Keratinocyte (primary cell): ENCODE data around the gene SEPTIN6. TPM values are rescaled to one million over a fixed set of nuclear protein-coding genes. Genes with fewer than 3 reads are reported as not detected.

Experiments used
- DNase-seq: peaks from one replicate; pipeline ENCODE4 v3.0.0-alpha.2; 2011; ENCODE audit warnings: low read depth, missing footprints, low spot score
- FAIRE-seq: peaks from 2 replicates; lab custom pipeline; 2011; peaks lifted over from hg19 to GRCh38; lab: Jason Lieb, UNC
- H2AFZ ChIP-seq: 2 replicates; pipeline ENCODE4 v1.6.0; 2012; ENCODE audit warnings: low read length, control low read depth, inconsistent platforms; ENCODE audit not compliant: control insufficient read depth
- H3K27ac ChIP-seq: 2 replicates; pipeline ENCODE4 v1.5.1; 2011; ENCODE audit warnings: low read length; ENCODE audit not compliant: control insufficient read depth, insufficient read depth
- H3K27me3 ChIP-seq: 3 replicates; pipeline ENCODE4 v1.6.0; 2011; ENCODE audit warnings: low read length; ENCODE audit not compliant: control insufficient read depth, insufficient read depth; ENCODE audit errors: extremely low read depth
- H3K36me3 ChIP-seq, 2 experiments: 2 replicates in 1 of 2; 3 replicates in 1 of 2; pipeline ENCODE4 v1.5.1; 2011; ENCODE audit warnings: low read length in 2 of 2, mild to moderate bottlenecking in 1 of 2; ENCODE audit not compliant: control insufficient read depth in 2 of 2, insufficient read depth in 2 of 2; ENCODE audit errors: extremely low read depth in 1 of 2
- H3K4me1 ChIP-seq: 3 replicates; pipeline ENCODE4 v1.5.1; 2011; ENCODE audit warnings: low read length; ENCODE audit not compliant: control insufficient read depth, insufficient read depth; ENCODE audit errors: extremely low read depth
- H3K4me2 ChIP-seq: 3 replicates; pipeline ENCODE4 v1.6.0; 2011; ENCODE audit warnings: low read depth, low read length; ENCODE audit not compliant: control insufficient read depth, insufficient read depth; ENCODE audit errors: extremely low read depth
- H3K4me3 ChIP-seq, 3 experiments: fragments of 200-600 bp in 1 of 3; sonication (generic) in 1 of 3; 2 replicates in 2 of 3; 3 replicates in 1 of 3; pipeline ENCODE4 v1.5.1; 2011 to 2016; ENCODE audit warnings: low read length in 3 of 3, mild to moderate bottlenecking in 3 of 3, control low read depth in 2 of 3, inconsistent platforms in 1 of 3, low read depth in 1 of 3, mixed read lengths in 1 of 3, mixed run types in 1 of 3, moderate library complexity in 1 of 3; ENCODE audit not compliant: control insufficient read depth in 2 of 3, insufficient read depth in 2 of 3; ENCODE audit errors: extremely low read depth in 1 of 3
- H3K79me2 ChIP-seq: 2 replicates; pipeline ENCODE4 v1.6.0; 2012; ENCODE audit warnings: low read length; ENCODE audit not compliant: control insufficient read depth, insufficient read depth
- H3K9ac ChIP-seq: 3 replicates; pipeline ENCODE4 v1.6.0; 2011; ENCODE audit warnings: low read length; ENCODE audit not compliant: control insufficient read depth, insufficient read depth; ENCODE audit errors: extremely low read depth
- H3K9me1 ChIP-seq: 3 replicates; pipeline ENCODE4 v1.6.0; 2011; ENCODE audit warnings: low read length; ENCODE audit not compliant: control insufficient read depth, insufficient read depth; ENCODE audit errors: extremely low read depth
- H3K9me3 ChIP-seq: 2 replicates; pipeline ENCODE4 v1.5.1; 2012; ENCODE audit warnings: low read depth, low read length; ENCODE audit not compliant: control insufficient read depth
- H4K20me1 ChIP-seq: 3 replicates; pipeline ENCODE4 v1.6.0; 2011; ENCODE audit warnings: low read length; ENCODE audit not compliant: control insufficient read depth, insufficient read depth; ENCODE audit errors: extremely low read depth
- CTCF ChIP-seq, 3 experiments: IDR thresholded peaks in 1 of 3; conservative IDR thresholded peaks in 1 of 3; optimal IDR thresholded peaks in 1 of 3; 2 replicates in 2 of 3; 3 replicates in 1 of 3; pipeline versions ENCODE3 to v1.5.1; 2011; ENCODE audit warnings: low read length in 3 of 3, mild to moderate bottlenecking in 3 of 3, moderate library complexity in 2 of 3, control low read depth in 1 of 3, inconsistent platforms in 1 of 3; ENCODE audit not compliant: insufficient read depth in 2 of 3; ENCODE audit errors: extremely low read depth in 1 of 3
- EZH2 ChIP-seq: IDR thresholded peaks from one replicate; pipeline ENCODE4 v1.6.1; 2012; ENCODE audit warnings: inconsistent platforms, mild to moderate bottlenecking, low read length, moderate library complexity
- dilution Hi-C: fragments of 300-500 bp; cut with MboI; formaldehyde crosslinking; loops from one replicate; pipeline ENCODE4 v1.7.0; 2020; ENCODE audit warnings: low sequenced_read_pairs; ENCODE audit not compliant: extremely low pct_ligation_motif_present
- polyA plus RNA-seq, 5 experiments: library from polyadenylated mRNA; depleted of rRNA in 3 of 5; stranded (reverse) in 3 of 5; stranded (forward) in 1 of 5; unstranded in 1 of 5; fragments of >200 nt; gene quantifications; 1 replicate in 1 of 5; 2 replicates in 3 of 5; 3 replicates in 1 of 5; pipeline versions ENCODE4 v1.2.1 to v1.2.3, GENCODE V29; 2011 to 2012; ENCODE audit warnings: missing spikeins in 2 of 5, low read depth in 1 of 5, low replicate concordance in 1 of 5

SEPTIN6 gene
- polyA plus RNA-seq, 1 donor (not counting 4 experiments of a cell fraction or from before 2014, with no cell fraction given) = 12.6 TPM

- Histone ChIP-seq H3K9ac (no peak overlapping the region), H4K20me1 (no peaks in the 10 kb centered on the region), H3K9me1 (no peaks in the 10 kb centered on the region), H3K4me3 (no peak overlapping the region), H3K4me1 (no peaks in the 10 kb centered on the region), H2AFZ (no peak overlapping the region), H3K9me3 (no peaks in the 10 kb centered on the region), H3K27ac (no peak overlapping the region), H3K4me2 (no peak overlapping the region), H3K27me3 (no peaks in the 10 kb centered on the region), H3K36me3 (no peaks in the 10 kb centered on the region), H3K79me2 (no peaks in the 10 kb centered on the region)
- dilution Hi-C loops = no loop called here
- no peak for TF ChIP-seq EZH2
- no peak for TF ChIP-seq CTCF (optimal IDR thresholded peaks at IDR 0.05 in 1 of 3, IDR thresholded peaks at IDR 0.05 in 1 of 3, conservative IDR thresholded peaks at IDR 0.05 in 1 of 3; ENCODE audit: extremely low read depth in 1 of 3, insufficient read depth in 2 of 3, low read length in 3 of 3)
- no peak for FAIRE-seq
- DNase-seq = no peak
Measured at GRCh38 chrX:119676949-119677653, 15.9 kb downstream of the SEPTIN6 start.

- FAIRE-seq (no peak), DNase-seq (no peak)
- Histone ChIP-seq H4K20me1 (no peaks in the 10 kb centered on the region), H3K79me2 (no peaks in the 10 kb centered on the region), H3K27me3 (no peaks in the 10 kb centered on the region), H3K9me1 (no peaks in the 10 kb centered on the region), H3K4me1 (no peaks in the 10 kb centered on the region), H3K9ac (no peak overlapping the region), H2AFZ (no peak overlapping the region), H3K27ac (no peak overlapping the region), H3K9me3 (no peaks in the 10 kb centered on the region), H3K4me2 (no peak overlapping the region), H3K4me3 (no peak overlapping the region), H3K36me3 (no peaks in the 10 kb centered on the region)
- dilution Hi-C loops = no loop called here
- TF ChIP-seq EZH2 (no peak), CTCF (optimal IDR thresholded peaks at IDR 0.05 in 1 of 3, IDR thresholded peaks at IDR 0.05 in 1 of 3, conservative IDR thresholded peaks at IDR 0.05 in 1 of 3; ENCODE audit: extremely low read depth in 1 of 3, insufficient read depth in 2 of 3, low read length in 3 of 3) (no peak)
Measured at GRCh38 chrX:119673336-119673735, 19.6 kb downstream of the SEPTIN6 start.
